RWPE2 (cell line): ENCODE measurements around the gene CPS1.

Experiments
- ATAC-seq: fragments of 200-7000 bp; cut with Tn5 transposase; 3 replicates; pipeline ENCODE4 v1.9.1; 2021; ENCODE audit warnings: low read depth
- DNase-seq: peaks from one replicate; pipeline ENCODE4 v3.0.0-alpha.2; 2020; ENCODE audit warnings: low spot score
- H3K27ac ChIP-seq: fragments of 450-650 bp; 2 replicates; pipeline ENCODE4 v1.5.1; 2017; ENCODE audit warnings: mild to moderate bottlenecking; ENCODE audit not compliant: poor library complexity, severe bottlenecking
- H3K27me3 ChIP-seq: fragments of 250-450 bp; sonication (Bioruptor Pico); 2 replicates; pipeline ENCODE4 v1.5.1; 2021; ENCODE audit warnings: mild to moderate bottlenecking, moderate library complexity; ENCODE audit not compliant: insufficient read depth, poor library complexity, severe bottlenecking
- H3K36me3 ChIP-seq: fragments of 250-450 bp; sonication (Bioruptor Pico); 2 replicates; pipeline ENCODE4 v1.5.1; 2020; ENCODE audit warnings: low read depth, mild to moderate bottlenecking, moderate library complexity
- H3K4me1 ChIP-seq: fragments of 250-450 bp; sonication (Bioruptor Pico); 2 replicates; pipeline ENCODE4 v1.5.1; 2021; ENCODE audit warnings: mild to moderate bottlenecking, moderate library complexity; ENCODE audit not compliant: insufficient read depth, poor library complexity, severe bottlenecking
- H3K4me3 ChIP-seq: fragments of 250-450 bp; sonication (Bioruptor Pico); 2 replicates; pipeline ENCODE4 v1.5.1; 2021; ENCODE audit warnings: mild to moderate bottlenecking, moderate library complexity; ENCODE audit not compliant: severe bottlenecking
- H3K9me3 ChIP-seq: fragments of 250-450 bp; sonication (Bioruptor Pico); 2 replicates; pipeline ENCODE4 v1.5.1; 2021; ENCODE audit warnings: mild to moderate bottlenecking, moderate library complexity; ENCODE audit not compliant: severe bottlenecking
- CTCF ChIP-seq: fragments of 450-650 bp; IDR thresholded peaks from one replicate; pipeline ENCODE4 v1.5.1; 2017; ENCODE audit warnings: mild to moderate bottlenecking, moderate library complexity; ENCODE audit not compliant: poor library complexity, severe bottlenecking

Gene CPS1

GRCh38 chr2:210722092-210722491, 165.7 kb downstream of the CPS1 start:
- Histone ChIP-seq H3K4me3 (no peak overlapping the region), H3K9me3 (no peaks in the 10 kb centered on the region), H3K36me3 (no peaks in the 10 kb centered on the region), H3K4me1 (no peaks in the 10 kb centered on the region), H3K27ac (no peak overlapping the region), H3K27me3 (no peaks in the 10 kb centered on the region)
- TF ChIP-seq CTCF, result no peak
- ATAC-seq (no peak), DNase-seq (no peak)

DNA sequence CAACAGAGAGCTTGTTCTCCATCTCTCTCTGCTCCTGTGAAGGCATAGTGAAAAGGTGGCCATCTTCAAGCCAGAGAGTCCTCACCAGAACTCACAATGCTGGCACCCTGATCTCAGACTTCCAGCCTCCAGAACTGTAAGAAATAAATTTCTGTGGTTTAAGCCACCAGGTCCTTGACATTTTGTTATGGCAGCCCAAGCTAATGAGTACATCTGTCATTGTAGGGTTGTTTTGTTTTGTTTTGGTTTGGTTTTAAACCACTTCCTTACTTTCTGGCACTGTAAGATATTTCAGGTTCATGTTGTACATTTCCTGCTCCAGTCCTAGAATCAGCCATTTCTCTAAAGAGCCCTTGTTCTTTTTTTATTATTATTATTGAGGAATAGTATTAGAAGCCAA, 171.2 kb downstream of the CPS1 start:
- no peak for TF ChIP-seq CTCF
- Histone ChIP-seq H3K4me3 (no peak overlapping the region), H3K36me3 (no peaks in the 10 kb centered on the region), H3K27ac (no peak overlapping the region), H3K9me3 (no peaks in the 10 kb centered on the region), H3K4me1 (no peaks in the 10 kb centered on the region), H3K27me3 (peaks cover 4% of the 10 kb centered on the region)
- DNase-seq (no peak), ATAC-seq (no peak)
